Hepatocyte (in vitro differentiated cells): ENCODE data around the gene SRD5A3. TPM values are rescaled to one million over a fixed set of nuclear protein-coding genes. Genes with fewer than 3 reads are reported as not detected.
"Not testable (repeated sequence)": the region's sequence is repeated elsewhere in the genome, so short reads cannot be mapped to it uniquely, and the experiment has no call there.

Experiments
- DNase-seq: peaks from one replicate; pipeline ENCODE4 v3.0.0-alpha.2; 2016; ENCODE audit warnings: low spot score
- H2AFZ ChIP-seq: fragments of 200-600 bp; sonication (generic); 2 replicates; pipeline ENCODE4 v1.6.0; 2016; ENCODE audit warnings: antibody characterized with exemption, mild to moderate bottlenecking
- H3K27ac ChIP-seq: fragments of 200-600 bp; sonication (generic); 2 replicates; pipeline ENCODE4 v1.5.1; 2016; ENCODE audit warnings: mild to moderate bottlenecking
- H3K27me3 ChIP-seq: fragments of 200-600 bp; sonication (generic); 2 replicates; pipeline ENCODE4 v1.6.1; 2016
- H3K36me3 ChIP-seq: fragments of 200-600 bp; sonication (generic); replicated peaks from 2 replicates; pipeline ENCODE4 v1.5.1; 2016; ENCODE audit warnings: low read depth; ENCODE audit not compliant: insufficient read depth
- H3K4me1 ChIP-seq: fragments of 200-600 bp; sonication (generic); 2 replicates; pipeline ENCODE4 v1.5.1; 2016; ENCODE audit warnings: mild to moderate bottlenecking, moderate library complexity; ENCODE audit not compliant: insufficient read depth
- H3K4me2 ChIP-seq: fragments of 200-600 bp; sonication (generic); 2 replicates; pipeline ENCODE4 v1.6.0; 2016
- H3K4me3 ChIP-seq: fragments of 200-600 bp; sonication (generic); 2 replicates; pipeline ENCODE4 v1.5.1; 2016; ENCODE audit warnings: mild to moderate bottlenecking
- H3K79me2 ChIP-seq: fragments of 200-600 bp; sonication (generic); 2 replicates; pipeline ENCODE4 v1.6.0; 2017; ENCODE audit warnings: mild to moderate bottlenecking
- H3K9me2 ChIP-seq: fragments of 200-600 bp; sonication (generic); replicated peaks from 2 replicates; pipeline ENCODE4 v1.6.0; 2017; ENCODE audit warnings: mild to moderate bottlenecking; ENCODE audit not compliant: insufficient read depth
- H3K9me3 ChIP-seq: fragments of 200-600 bp; sonication (generic); 2 replicates; pipeline ENCODE4 v1.5.1; 2016; ENCODE audit warnings: low read depth, mild to moderate bottlenecking
- H4K20me1 ChIP-seq: fragments of 200-600 bp; sonication (generic); 2 replicates; pipeline ENCODE4 v1.6.0; 2016; ENCODE audit warnings: mild to moderate bottlenecking; ENCODE audit not compliant: insufficient read depth, poor library complexity, severe bottlenecking
- EZH2 ChIP-seq: fragments of 200-600 bp; sonication (generic); IDR thresholded peaks from 2 replicates; pipeline ENCODE4 v1.6.1; 2016; ENCODE audit warnings: antibody characterized with exemption, mild to moderate bottlenecking, borderline replicate concordance
- EZH2phosphoT487 ChIP-seq: fragments of 200-600 bp; sonication (generic); IDR thresholded peaks from one replicate; pipeline ENCODE4 v1.6.1; 2018; ENCODE audit warnings: antibody characterized with exemption, mild to moderate bottlenecking, low read depth, moderate library complexity; ENCODE audit not compliant: unreplicated experiment, severe bottlenecking
- WGBS: methylation state at CpG from one replicate; pipeline ENCODE4 v1.1.6; 2016; ENCODE audit warnings: low lambda C conversion rate; ENCODE audit errors: missing lambda C conversion rate; 5-methylcytosine and 5-hydroxymethylcytosine counted together
- polyA plus RNA-seq: library from polyadenylated mRNA; unstranded; fragments of >200 nt; fragmentation: Nextera tagmentation; extraction: Ambion mirVana; gene quantifications from 2 replicates; pipeline ENCODE4 v1.2.1, GENCODE V29; 2016
- total RNA-seq: library from RNA; depleted of rRNA; stranded (reverse); fragments of >200 nt; gene quantifications from 2 replicates; pipeline ENCODE4 v1.2.3, GENCODE V29; 2014
- TF ChIP-seq, protein P1 (sequence below): fragments of 200-600 bp; sonication (generic); IDR thresholded peaks from 2 replicates; pipeline ENCODE4 v1.5.1; 2016; ENCODE audit warnings: antibody characterized with exemption, mild to moderate bottlenecking; ENCODE audit not compliant: poor library complexity

SRD5A3 gene
- total and polyA plus RNA-seq, 2 experiments from 2014 or later = 37.5 to 64.3 TPM

DNA sequence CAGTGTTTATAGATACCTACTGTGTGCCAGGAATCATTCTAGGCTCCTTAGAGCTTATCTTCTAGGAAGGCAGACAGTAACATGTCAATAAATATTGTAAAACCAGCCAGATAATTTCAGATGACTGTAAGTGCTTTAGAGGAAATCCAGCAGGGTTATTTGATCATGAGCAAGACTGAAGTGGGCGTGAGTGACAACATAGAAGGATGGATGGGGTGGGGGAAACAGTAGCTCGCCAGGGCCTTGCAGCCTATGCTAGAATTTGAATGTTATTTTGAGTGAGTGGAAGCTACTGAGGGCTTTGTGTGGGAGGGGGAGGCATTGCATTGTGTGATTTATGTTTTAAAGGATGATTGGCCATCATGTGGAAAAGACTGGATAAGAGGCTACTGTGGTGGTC, 6.7 kb downstream of the SRD5A3 start:
- 95% methylated on average over 2 of the region's 2 CpGs for WGBS
- TF ChIP-seq, protein P1, sequence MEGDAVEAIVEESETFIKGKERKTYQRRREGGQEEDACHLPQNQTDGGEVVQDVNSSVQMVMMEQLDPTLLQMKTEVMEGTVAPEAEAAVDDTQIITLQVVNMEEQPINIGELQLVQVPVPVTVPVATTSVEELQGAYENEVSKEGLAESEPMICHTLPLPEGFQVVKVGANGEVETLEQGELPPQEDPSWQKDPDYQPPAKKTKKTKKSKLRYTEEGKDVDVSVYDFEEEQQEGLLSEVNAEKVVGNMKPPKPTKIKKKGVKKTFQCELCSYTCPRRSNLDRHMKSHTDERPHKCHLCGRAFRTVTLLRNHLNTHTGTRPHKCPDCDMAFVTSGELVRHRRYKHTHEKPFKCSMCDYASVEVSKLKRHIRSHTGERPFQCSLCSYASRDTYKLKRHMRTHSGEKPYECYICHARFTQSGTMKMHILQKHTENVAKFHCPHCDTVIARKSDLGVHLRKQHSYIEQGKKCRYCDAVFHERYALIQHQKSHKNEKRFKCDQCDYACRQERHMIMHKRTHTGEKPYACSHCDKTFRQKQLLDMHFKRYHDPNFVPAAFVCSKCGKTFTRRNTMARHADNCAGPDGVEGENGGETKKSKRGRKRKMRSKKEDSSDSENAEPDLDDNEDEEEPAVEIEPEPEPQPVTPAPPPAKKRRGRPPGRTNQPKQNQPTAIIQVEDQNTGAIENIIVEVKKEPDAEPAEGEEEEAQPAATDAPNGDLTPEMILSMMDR = no peak
- TF ChIP-seq EZH2 = no peak

DNA sequence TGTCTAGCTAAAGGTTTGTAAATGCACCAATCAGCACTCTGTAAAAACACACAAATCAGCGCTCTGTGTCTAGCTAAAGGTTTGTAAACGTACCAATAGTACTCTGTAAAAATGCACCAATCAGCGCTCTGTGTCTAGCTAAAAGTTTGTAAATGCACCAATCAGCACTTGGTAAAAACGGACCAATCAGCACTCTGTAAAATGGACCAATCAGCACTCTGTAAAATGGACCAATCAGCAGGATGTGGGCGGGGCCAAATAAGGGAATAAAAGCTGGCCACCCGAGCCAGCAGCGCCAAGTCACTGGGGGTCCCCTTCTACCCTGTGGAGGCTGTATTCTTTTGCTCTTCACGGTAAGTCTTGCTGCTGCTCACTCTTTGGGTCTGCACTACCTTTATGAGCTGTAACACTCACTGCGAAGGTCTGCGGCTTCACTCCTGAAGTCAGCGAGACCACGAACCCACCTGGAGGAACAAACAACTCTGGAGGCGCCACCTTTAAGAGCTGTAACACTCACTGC, 7.2 kb downstream of the SRD5A3 start:
- H3K9me2 ChIP-seq, H3K4me2 ChIP-seq, H3K9me3 ChIP-seq, H3K4me3 ChIP-seq, H4K20me1 ChIP-seq, H3K27ac ChIP-seq, H3K36me3 ChIP-seq, H3K27me3 ChIP-seq, DNase-seq, H2AFZ ChIP-seq: not testable (repeated sequence)
- H3K4me1 ChIP-seq = peaks cover 11% of the 10 kb centered on the region
- 98% methylated on average over 13 of the region's 13 CpGs for WGBS
- peaks cover 27% of the 10 kb centered on the region for H3K79me2 ChIP-seq

More for the DNA sequence above, 6.7 kb downstream of the SRD5A3 start:
- H3K27ac ChIP-seq = no peak overlapping the region
- no peaks in the 10 kb centered on the region for H3K9me3 ChIP-seq
- peaks cover 32% of the 10 kb centered on the region for H3K79me2 ChIP-seq
- H3K4me1 ChIP-seq = peaks cover 15% of the 10 kb centered on the region
- no peak overlapping the region for H3K4me3 ChIP-seq
- H2AFZ ChIP-seq = no peak overlapping the region
- DNase-seq = no peak
- no peaks in the 10 kb centered on the region for H4K20me1 ChIP-seq
- no peaks in the 10 kb centered on the region for H3K9me2 ChIP-seq
- H3K36me3 ChIP-seq = no peaks in the 10 kb centered on the region
- H3K27me3 ChIP-seq = no peaks in the 10 kb centered on the region
- no peak overlapping the region for H3K4me2 ChIP-seq

DNA sequence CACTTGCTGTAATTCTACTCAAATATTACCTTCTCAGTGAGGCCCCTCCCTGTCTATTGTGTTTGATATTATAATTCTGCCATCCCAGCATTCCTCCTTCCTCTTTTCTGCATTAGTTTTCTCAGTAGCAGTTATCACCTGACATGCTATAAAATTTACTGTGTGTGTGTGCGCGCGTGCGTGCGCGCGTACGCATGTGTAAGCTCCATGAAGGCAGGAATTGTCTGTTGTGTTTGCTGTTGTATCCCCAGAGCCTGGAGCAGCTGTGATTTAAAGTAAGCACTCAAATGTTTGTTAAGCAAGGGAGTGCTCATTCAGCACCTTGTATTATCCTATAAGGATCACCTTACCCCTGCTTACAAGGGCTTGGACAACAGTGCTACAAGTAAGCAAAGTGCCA, 8.6 kb downstream of the SRD5A3 start:
- Histone ChIP-seq H4K20me1 (no peaks in the 10 kb centered on the region), H3K4me3 (no peak overlapping the region), H3K27ac (no peak overlapping the region), H3K79me2 (peaks cover 14% of the 10 kb centered on the region), H3K27me3 (no peaks in the 10 kb centered on the region), H3K36me3 (no peaks in the 10 kb centered on the region), H3K9me3 (no peaks in the 10 kb centered on the region), H3K9me2 (no peaks in the 10 kb centered on the region), H2AFZ (no peak overlapping the region), H3K4me1 (peaks cover 10% of the 10 kb centered on the region), H3K4me2 (no peak overlapping the region)
- 87% methylated on average over 8 of the region's 8 CpGs for WGBS
- no peak for DNase-seq
- TF ChIP-seq, protein P1 = no peak
- TF ChIP-seq EZH2phosphoT487 (no peak), EZH2 (no peak)

DNA sequence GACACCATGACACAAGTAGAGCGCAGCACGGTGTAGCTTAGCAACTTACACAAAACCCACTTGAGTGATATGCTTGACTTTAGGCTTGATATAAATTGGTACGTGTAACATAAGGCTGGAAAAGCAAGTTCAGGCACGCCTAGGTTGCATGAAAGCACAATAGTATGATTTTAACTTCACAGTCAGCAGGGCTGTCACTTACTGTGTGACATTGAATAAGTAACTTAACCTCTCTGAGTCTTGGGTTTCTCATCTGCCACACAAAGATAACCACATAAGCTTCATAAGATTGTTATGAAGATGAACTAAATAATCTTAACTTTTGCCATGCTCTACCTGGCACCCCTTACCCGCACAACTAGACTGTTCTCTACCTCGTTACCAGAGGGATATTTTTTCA, 9.5 kb downstream of the SRD5A3 start:
- Histone ChIP-seq H3K4me3 (no peak overlapping the region), H3K79me2 (peaks cover 5% of the 10 kb centered on the region), H4K20me1 (no peaks in the 10 kb centered on the region), H3K9me2 (no peaks in the 10 kb centered on the region), H3K4me1 (peaks cover 10% of the 10 kb centered on the region), H3K27me3 (no peaks in the 10 kb centered on the region), H2AFZ (no peak overlapping the region), H3K36me3 (no peaks in the 10 kb centered on the region), H3K9me3 (no peaks in the 10 kb centered on the region), H3K27ac (no peak overlapping the region), H3K4me2 (no peak overlapping the region)
- no peak for TF ChIP-seq EZH2
- TF ChIP-seq EZH2phosphoT487 = no peak
- TF ChIP-seq, protein P1 = no peak
- no peak for DNase-seq
- 80% methylated on average over 6 of the region's 6 CpGs for WGBS
